Heart left ventricle (tissue), 13 donors: ENCODE data around the gene CFAP99.

Experiments used
- CTCF ChIP-seq, 12 donors: fragments of 200-600 bp; sonication (generic) in 4 of 12; IDR thresholded peaks; one replicate each; pipeline versions ENCODE4 v1.5.0 to v1.8.0; 2018 to 2022; ENCODE audit warnings: antibody characterized with exemption in 12 of 12, mild to moderate bottlenecking in 5 of 12
- POLR2A ChIP-seq, 2 donors: fragments of 450-650 bp; IDR thresholded peaks; one replicate each; pipeline ENCODE4 v1.6.1; 2017; ENCODE audit warnings: antibody characterized with exemption in 2 of 2, mild to moderate bottlenecking in 2 of 2, moderate library complexity in 2 of 2
- donor health status: ischemic (EF 13 %, LVEDD 7.1; RV severe dilation, severe dysfunction).
- donor health status: DM: no; HTN: yes; CAD: no.
- donor health status: DM: no; HTN: no; CAD: no.
- donor health status: ischemic (EF 25% LVEDD 6.9; RV normal size, moderate dysfunction).
- donor health status: ischemic (EF 25% LVEDD 5.7; RV mildly dilated, moderate dysfunction).
- donor health status: ischemic (EF 35%, LVEDD 5.7; RV mildly dilated, moderate dysfunction).
- donor health status: nonischemic (EF 11% LVEDD 7.7; RV severe dilation, severe dysfunction).
- donor health status: DM: yes; HTN: yes; CAD: no.
- donor health status: PGD.
- donor health status: ischemic (EF 29% LVEDD 5.4; RV normal size, mild dysfunction).
- donor health status: nonischemic (EF 23%, LVEDD 6.1; RV moderate dilation, normal function).

- TF ChIP-seq POLR2A (IDR thresholded peaks at IDR 0.05): no peak
- TF ChIP-seq CTCF (IDR thresholded peaks at IDR 0.05): no peak
Observed at GRCh38 chr4:2372488-2373030, 46.2 kb upstream of the CFAP99 start.
